ENCODE data around the gene SUPT5H. TPM values are rescaled to one million over a fixed set of nuclear protein-coding genes. Genes with fewer than 3 reads are reported as not detected.

The SUPT5H gene
- total and polyA plus RNA-seq, 12 donors, result 56.2 to 149 (median 84.3) TPM

DNA sequence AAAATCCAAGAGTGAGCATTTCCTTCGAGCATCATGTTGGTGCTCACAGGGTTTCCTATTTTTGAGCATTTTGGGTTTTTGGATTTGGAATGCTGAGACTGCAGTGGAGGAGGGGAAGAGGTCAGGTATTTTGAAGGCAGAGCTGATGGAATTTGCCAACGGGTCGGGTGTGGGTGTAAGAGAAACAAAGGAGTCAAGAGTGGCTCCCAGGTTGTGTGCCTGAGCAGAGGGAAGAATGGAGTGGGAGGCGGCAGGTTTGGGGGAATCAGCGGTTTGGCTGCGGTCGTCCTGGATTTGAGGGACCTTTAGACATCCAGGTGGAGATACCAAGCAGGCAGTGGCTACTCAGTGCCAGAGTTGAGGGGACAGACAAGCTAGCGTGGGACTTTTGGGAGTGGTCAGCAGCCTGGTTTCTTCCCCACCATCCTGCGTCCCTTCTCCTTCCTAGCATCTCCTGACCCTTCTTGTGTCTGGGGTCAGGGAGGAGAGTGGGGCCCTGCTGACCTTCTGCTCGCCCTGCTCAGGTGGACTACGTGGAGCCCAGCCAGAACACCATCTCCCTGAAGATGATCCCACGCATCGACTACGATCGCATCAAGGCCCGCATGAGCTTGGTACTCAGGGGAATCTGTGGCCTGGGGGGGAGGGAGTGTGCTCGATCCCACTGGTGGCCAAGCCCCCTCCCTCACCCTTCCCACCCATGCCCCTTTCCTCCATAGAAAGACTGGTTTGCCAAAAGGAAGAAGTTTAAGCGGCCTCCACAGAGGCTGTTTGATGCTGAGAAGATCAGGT, 20.8 kb downstream of the SUPT5H start:
- no peak for DNase-seq
- intact Hi-C loops (cut with DNase I), result no loop called here
- peaks cover 3 to 98% (median 79%) of the 10 kb centered on the region in 9 donors for H3K36me3 ChIP-seq
- no peak overlapping the region for H3K27ac ChIP-seq
- no peak overlapping the region for H3K4me3 ChIP-seq
- H3K27me3 ChIP-seq, result no peaks in the 10 kb centered on the region
- no peaks in the 10 kb centered on the region for H3K4me1 ChIP-seq
- TF ChIP-seq, protein P1, sequence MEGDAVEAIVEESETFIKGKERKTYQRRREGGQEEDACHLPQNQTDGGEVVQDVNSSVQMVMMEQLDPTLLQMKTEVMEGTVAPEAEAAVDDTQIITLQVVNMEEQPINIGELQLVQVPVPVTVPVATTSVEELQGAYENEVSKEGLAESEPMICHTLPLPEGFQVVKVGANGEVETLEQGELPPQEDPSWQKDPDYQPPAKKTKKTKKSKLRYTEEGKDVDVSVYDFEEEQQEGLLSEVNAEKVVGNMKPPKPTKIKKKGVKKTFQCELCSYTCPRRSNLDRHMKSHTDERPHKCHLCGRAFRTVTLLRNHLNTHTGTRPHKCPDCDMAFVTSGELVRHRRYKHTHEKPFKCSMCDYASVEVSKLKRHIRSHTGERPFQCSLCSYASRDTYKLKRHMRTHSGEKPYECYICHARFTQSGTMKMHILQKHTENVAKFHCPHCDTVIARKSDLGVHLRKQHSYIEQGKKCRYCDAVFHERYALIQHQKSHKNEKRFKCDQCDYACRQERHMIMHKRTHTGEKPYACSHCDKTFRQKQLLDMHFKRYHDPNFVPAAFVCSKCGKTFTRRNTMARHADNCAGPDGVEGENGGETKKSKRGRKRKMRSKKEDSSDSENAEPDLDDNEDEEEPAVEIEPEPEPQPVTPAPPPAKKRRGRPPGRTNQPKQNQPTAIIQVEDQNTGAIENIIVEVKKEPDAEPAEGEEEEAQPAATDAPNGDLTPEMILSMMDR (IDR thresholded peaks at IDR 0.05), result no peak
- 95 to 96% methylated on average over 18 of the region's 18 CpGs for WGBS, 2 donors
- no peak for ATAC-seq
- H3K9me3 ChIP-seq, result no peaks in the 10 kb centered on the region

DNA sequence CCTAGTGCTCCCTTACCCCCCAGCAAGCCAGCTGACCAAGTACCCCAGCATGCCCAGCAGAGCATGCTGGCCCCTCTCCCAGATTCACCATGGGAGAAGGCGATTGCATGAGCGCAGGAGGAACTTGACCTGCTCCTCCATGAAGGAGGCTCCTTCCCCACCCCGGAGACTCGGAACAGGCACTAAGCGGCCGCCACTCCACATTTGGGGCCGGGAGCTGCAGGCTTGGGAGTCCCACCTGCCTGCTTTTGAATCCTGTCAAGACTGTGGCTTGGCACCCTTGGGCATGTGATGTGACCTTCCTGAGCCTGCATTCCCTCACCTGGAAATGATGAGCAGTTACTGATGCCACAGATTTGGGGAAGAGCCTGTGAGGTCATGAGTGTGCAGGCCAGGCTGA, 22.6 kb downstream of the SUPT5H start:
- H3K9me3 ChIP-seq, result no peaks in the 10 kb centered on the region
- H3K27ac ChIP-seq, result no peak overlapping the region
- DNase-seq, result no peak
- no peaks in the 10 kb centered on the region for H3K27me3 ChIP-seq
- intact Hi-C loops (cut with DNase I), result no loop called here
- peaks cover 3 to 100% (median 88%) of the 10 kb centered on the region in 9 donors for H3K36me3 ChIP-seq
- 94 to 95% methylated on average over 7 of the region's 7 CpGs for WGBS, 2 donors
- ATAC-seq, result no peak
- no peaks in the 10 kb centered on the region for H3K4me1 ChIP-seq
- TF ChIP-seq, protein P1 (IDR thresholded peaks at IDR 0.05), result no peak
- no peak overlapping the region for H3K4me3 ChIP-seq

DNA sequence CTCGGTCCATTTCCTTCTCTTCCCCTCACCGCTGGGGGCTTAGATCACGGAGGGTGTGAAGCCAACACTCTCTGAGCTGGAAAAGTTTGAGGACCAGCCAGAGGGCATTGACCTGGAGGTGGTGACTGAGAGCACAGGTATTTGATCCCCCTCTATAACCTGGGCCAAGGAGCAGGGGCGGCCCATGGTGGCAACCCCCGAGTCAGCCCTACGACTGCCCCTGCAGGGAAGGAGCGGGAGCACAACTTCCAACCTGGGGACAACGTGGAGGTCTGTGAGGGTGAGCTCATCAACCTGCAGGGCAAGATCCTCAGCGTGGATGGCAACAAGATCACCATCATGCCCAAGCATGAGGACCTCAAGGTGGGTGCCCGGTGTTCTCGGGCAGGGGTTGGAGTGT, 23.7 kb downstream of the SUPT5H start:
- ATAC-seq (no peak), DNase-seq (no peak)
- no peaks in the 10 kb centered on the region for H3K9me3 ChIP-seq
- peaks cover 3 to 100% (median 96%) of the 10 kb centered on the region in 9 donors for H3K36me3 ChIP-seq
- no peaks in the 10 kb centered on the region for H3K4me1 ChIP-seq
- H3K27me3 ChIP-seq, result no peaks in the 10 kb centered on the region
- H3K27ac ChIP-seq, result no peak overlapping the region
- intact Hi-C loops (cut with DNase I), result no loop called here
- H3K4me3 ChIP-seq, result no peak overlapping the region
- TF ChIP-seq, protein P1 (IDR thresholded peaks at IDR 0.05), result no peak
- 91% methylated on average over 11 of the region's 11 CpGs for WGBS, 2 donors

DNA sequence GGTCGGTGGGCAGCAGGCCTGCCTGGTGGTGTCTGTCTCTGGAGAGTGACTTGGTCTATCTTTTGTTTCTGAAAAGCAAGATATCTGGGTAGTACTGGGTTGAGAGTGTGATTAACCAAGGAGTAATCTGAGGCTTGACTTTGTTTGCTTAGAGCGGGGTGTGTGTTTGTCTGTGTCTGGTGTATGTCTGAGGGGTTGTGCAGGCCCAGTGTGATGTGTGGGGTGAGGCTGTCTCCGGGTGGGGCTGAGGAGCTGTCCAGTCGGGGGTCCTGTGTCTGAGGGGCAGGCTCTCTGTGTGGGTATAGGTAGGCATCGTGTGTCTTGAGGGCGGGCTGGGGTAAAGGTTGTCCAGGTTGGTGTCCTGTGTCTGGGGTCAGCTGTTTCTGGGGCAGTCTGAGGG, 24.2 kb downstream of the SUPT5H start:
- DNase-seq (no peak), ATAC-seq (no peak)
- TF ChIP-seq, protein P1 (IDR thresholded peaks at IDR 0.05), result no peak
- intact Hi-C loops (cut with DNase I), result no loop called here
- Histone ChIP-seq H3K27me3 (no peaks in the 10 kb centered on the region), H3K36me3 (peaks cover 3 to 100% (median 96%) of the 10 kb centered on the region in 9 donors), H3K27ac (no peak overlapping the region), H3K4me3 (no peak overlapping the region), H3K9me3 (no peaks in the 10 kb centered on the region), H3K4me1 (no peaks in the 10 kb centered on the region)
- 90 to 94% methylated on average over 6 of the region's 6 CpGs for WGBS, 2 donors

All from heart right ventricle (tissue), 16 donors.